ENCODE data around the gene ZNF681. TPM values are rescaled to one million over a fixed set of nuclear protein-coding genes. Genes with fewer than 3 reads are reported as not detected.
A peak's percentile ranks its signal among the peaks of the same experiment; 100 is the strongest.
"Not testable (repeated sequence)": the region's sequence is repeated elsewhere in the genome, so short reads cannot be mapped to it uniquely, and the experiment has no call there.

The ZNF681 gene
- total RNA-seq, 1 donor from 2014 or later: 11.5 TPM

GRCh38 chr19:23762548-23762883, 3.8 kb upstream of the ZNF681 start:
- TF ChIP-seq CTCF (IDR thresholded peaks at IDR 0.05; ENCODE audit: unreplicated experiment): no peak
- Mint-ChIP-seq H3K27ac (peak overlapping the region; percentile 100), H3K4me3 (ENCODE audit: low read depth) (peak overlapping the region; percentile 97), H3K27me3 (no peaks in the 10 kb centered on the region), H3K36me3 (ENCODE audit: insufficient read depth) (peaks cover 17% of the 10 kb centered on the region), H3K4me1 (ENCODE audit: low read depth) (peaks cover 22% of the 10 kb centered on the region), H3K9me3 (ENCODE audit: low read depth) (no peaks in the 10 kb centered on the region)
- DNase-seq (ENCODE audit: low spot score, unreplicated experiment): no peak

- H3K27ac Mint-ChIP-seq; H3K4me3 Mint-ChIP-seq (ENCODE audit: low read depth); H3K9me3 Mint-ChIP-seq (ENCODE audit: low read depth); H3K27me3 Mint-ChIP-seq; DNase-seq (ENCODE audit: low spot score, unreplicated experiment): not testable (repeated sequence)
- peaks cover 11% of the 10 kb centered on the region for H3K36me3 Mint-ChIP-seq (ENCODE audit: insufficient read depth)
- peaks cover 18% of the 10 kb centered on the region for H3K4me1 Mint-ChIP-seq (ENCODE audit: low read depth)
Measured at GRCh38 chr19:23760326-23760725, 1.6 kb upstream of the ZNF681 start.

- not testable (repeated sequence) for H3K27ac Mint-ChIP-seq
Measured at GRCh38 chr19:23743633-23744232, 15.0 kb downstream of the ZNF681 start.

GRCh38 chr19:23730729-23731465, 27.8 kb downstream of the ZNF681 start:
- H3K9me3 Mint-ChIP-seq (ENCODE audit: low read depth): peaks cover 12% of the 10 kb centered on the region
- not testable (repeated sequence) for H3K27ac Mint-ChIP-seq; DNase-seq (ENCODE audit: low spot score, unreplicated experiment); H3K4me1 Mint-ChIP-seq (ENCODE audit: low read depth); H3K4me3 Mint-ChIP-seq (ENCODE audit: low read depth); H3K27me3 Mint-ChIP-seq; H3K36me3 Mint-ChIP-seq (ENCODE audit: insufficient read depth)

More at GRCh38 chr19:23743633-23744232, 15.0 kb downstream of the ZNF681 start:
- Mint-ChIP-seq H3K36me3 (ENCODE audit: insufficient read depth) (peaks cover 63% of the 10 kb centered on the region), H3K9me3 (ENCODE audit: low read depth) (peaks cover 25% of the 10 kb centered on the region)
- not testable (repeated sequence) for H3K4me3 Mint-ChIP-seq (ENCODE audit: low read depth); H3K4me1 Mint-ChIP-seq (ENCODE audit: low read depth); DNase-seq (ENCODE audit: low spot score, unreplicated experiment); H3K27me3 Mint-ChIP-seq

- Mint-ChIP-seq H3K4me1 (ENCODE audit: low read depth) (peaks cover 19% of the 10 kb centered on the region), H3K27ac (peak overlapping the region; percentile 81), H3K4me3 (ENCODE audit: low read depth) (peak overlapping the region; percentile 56)
- H3K27me3 Mint-ChIP-seq; H3K9me3 Mint-ChIP-seq (ENCODE audit: low read depth); DNase-seq (ENCODE audit: low spot score, unreplicated experiment); H3K36me3 Mint-ChIP-seq (ENCODE audit: insufficient read depth): not testable (repeated sequence)
Measured at GRCh38 chr19:23724161-23724560, 34.5 kb downstream of the ZNF681 start.

GRCh38 chr19:23718802-23719201, 39.9 kb downstream of the ZNF681 start:
- H3K27ac Mint-ChIP-seq: peak overlapping the region; percentile 76
- H3K4me1 Mint-ChIP-seq (ENCODE audit: low read depth): peaks cover 12% of the 10 kb centered on the region
- no peak overlapping the region for H3K4me3 Mint-ChIP-seq (ENCODE audit: low read depth)
- H3K36me3 Mint-ChIP-seq (ENCODE audit: insufficient read depth): no peaks in the 10 kb centered on the region
- H3K27me3 Mint-ChIP-seq: peaks cover 16% of the 10 kb centered on the region
- TF ChIP-seq CTCF (IDR thresholded peaks at IDR 0.05; ENCODE audit: unreplicated experiment): no peak
- no peaks in the 10 kb centered on the region for H3K9me3 Mint-ChIP-seq (ENCODE audit: low read depth)
- DNase-seq (ENCODE audit: low spot score, unreplicated experiment): no peak

GRCh38 chr19:23716792-23717191, 41.9 kb downstream of the ZNF681 start:
- Mint-ChIP-seq H3K4me1 (ENCODE audit: low read depth) (peaks cover 6% of the 10 kb centered on the region), H3K36me3 (ENCODE audit: insufficient read depth) (no peaks in the 10 kb centered on the region), H3K27me3 (peaks cover 16% of the 10 kb centered on the region), H3K9me3 (ENCODE audit: low read depth) (no peaks in the 10 kb centered on the region), H3K27ac (no peak overlapping the region), H3K4me3 (ENCODE audit: low read depth) (no peak overlapping the region)
- no peak for TF ChIP-seq CTCF (IDR thresholded peaks at IDR 0.05; ENCODE audit: unreplicated experiment)
- DNase-seq (ENCODE audit: low spot score, unreplicated experiment): no peak
